HepG2 (cell line): ENCODE results near the gene RCOR1. TPM values are rescaled to one million over a fixed set of nuclear protein-coding genes. Genes with fewer than 3 reads are reported as not detected.

Source experiments
- ATAC-seq: fragments of 200-7000 bp; cut with Tn5 transposase; 3 replicates; pipeline ENCODE4 v1.9.1; 2020; ENCODE audit warnings: mild to moderate bottlenecking, moderate library complexity
- BruUV-seq: library from RNA; stranded (reverse); fragments of 400-500 nt; replicated peaks from 2 replicates; lab custom pipeline; 2021; lab: Mats Ljungman, UMichigan
- CTCF ChIA-PET: fragments of 300-600 bp; formaldehyde crosslinking; extraction: SDS; loops from one replicate; lab custom pipeline; 2021; ENCODE audit warnings: low total read pairs, inconsistent platforms, low intra/inter-chr PET ratio; lab: Yijun Ruan, JAX
- POLR2A ChIA-PET: fragments of 350-600 bp; sonication (Branson Sonifier 250); formaldehyde crosslinking; loops from one replicate; lab custom pipeline; 2020; ENCODE audit warnings: antibody characterized with exemption, inconsistent platforms; lab: Yijun Ruan, JAX
- DNase-seq: peaks from one replicate; pipeline ENCODE4 v3.0.0-alpha.2; 2015; ENCODE audit warnings: low spot score
- FAIRE-seq: peaks from 3 replicates; lab custom pipeline; 2011; peaks lifted over from hg19 to GRCh38; lab: Jason Lieb, UNC
- H2AFZ ChIP-seq: one replicate; pipeline ENCODE4 v1.6.1; 2011; ENCODE audit warnings: low read length, inconsistent platforms
- H3K27ac ChIP-seq: fragments of 300-600 bp; 3 replicates; pipeline ENCODE4 v1.8.0; 2011; ENCODE audit warnings: mixed run types, mild to moderate bottlenecking, mixed read lengths, low read length, inconsistent platforms; ENCODE audit not compliant: insufficient read depth; ENCODE audit errors: extremely low read length
- H3K27me3 ChIP-seq, 2 experiments: fragments of 200-600 bp in 1 of 2; 2 replicates in 1 of 2; 3 replicates in 1 of 2; pipeline versions ENCODE4 v1.6.0 to v1.8.0; 2011; ENCODE audit warnings: low read length in 2 of 2, mild to moderate bottlenecking in 2 of 2, moderate library complexity in 2 of 2, inconsistent platforms in 1 of 2; ENCODE audit not compliant: insufficient read depth in 2 of 2, control insufficient read depth in 1 of 2
- H3K36me3 ChIP-seq, 2 experiments: fragments of 200-600 bp in 1 of 2; replicated peaks in 1 of 2; 2 replicates in 1 of 2; 3 replicates in 1 of 2; pipeline versions ENCODE4 v1.5.1 to v1.8.0; 2011; ENCODE audit warnings: low read length in 2 of 2, inconsistent platforms in 1 of 2; ENCODE audit not compliant: insufficient read depth in 2 of 2, control insufficient read depth in 1 of 2
- H3K4me1 ChIP-seq: 2 replicates; pipeline ENCODE4 v1.5.1; 2012; ENCODE audit warnings: low read length, inconsistent platforms; ENCODE audit not compliant: insufficient read depth
- H3K4me2 ChIP-seq: 2 replicates; pipeline ENCODE4 v1.6.0; 2011; ENCODE audit warnings: low read depth, low read length, inconsistent platforms
- H3K4me3 ChIP-seq, 3 experiments: fragments of 200-600 bp in 1 of 3; sonication (generic), shearing (Covaris generic) in 1 of 3; replicated peaks in 1 of 3; 2 replicates each; pipeline ENCODE4 v1.5.1; 2011 to 2016; ENCODE audit warnings: low read length in 3 of 3, inconsistent platforms in 2 of 3, low read depth in 2 of 3, mild to moderate bottlenecking in 2 of 3, control low read depth in 1 of 3, mixed read lengths in 1 of 3; ENCODE audit not compliant: insufficient read depth in 1 of 3
- H3K79me2 ChIP-seq: one replicate; pipeline ENCODE4 v1.6.1; 2011; ENCODE audit warnings: low read length, inconsistent platforms; ENCODE audit not compliant: insufficient read depth
- H3K9ac ChIP-seq: 2 replicates; pipeline ENCODE4 v1.6.0; 2011; ENCODE audit warnings: mild to moderate bottlenecking, low read depth, low read length, inconsistent platforms; ENCODE audit not compliant: insufficient read depth
- H3K9me3 ChIP-seq: 2 replicates; pipeline ENCODE4 v1.5.1; 2012; ENCODE audit warnings: mild to moderate bottlenecking, low read length
- H4K20me1 ChIP-seq: 2 replicates; pipeline ENCODE4 v1.6.0; 2011; ENCODE audit warnings: inconsistent platforms, mild to moderate bottlenecking, low read length, moderate library complexity; ENCODE audit not compliant: insufficient read depth
- EP300 ChIP-seq, 3 experiments: sonication (generic) in 1 of 3; formaldehyde crosslinking in 1 of 3; IDR thresholded peaks; 2 replicates each; pipeline versions ENCODE4 v1.5.1 to v1.6.1; 2011 to 2020; ENCODE audit warnings: low read depth in 2 of 3, low read length in 2 of 3, borderline replicate concordance in 1 of 3, improper control_type of control experiment in 1 of 3, mild to moderate bottlenecking in 1 of 3, missing genetic modification reagents in 1 of 3, moderate library complexity in 1 of 3
- GMEB1 ChIP-seq: sonication (generic); formaldehyde crosslinking; IDR thresholded peaks from 2 replicates; pipeline ENCODE4 v1.5.1; 2020; ENCODE audit warnings: missing genetic modification reagents, mild to moderate bottlenecking, borderline replicate concordance
- MAFG ChIP-seq: sonication (generic); formaldehyde crosslinking; IDR thresholded peaks from 2 replicates; pipeline ENCODE4 v1.5.1; 2020; ENCODE audit warnings: mild to moderate bottlenecking, missing genetic modification reagents
- MBNL3 ChIP-seq: fragments of 250-450 bp; sonication (Bioruptor Pico); conservative IDR thresholded peaks from 2 replicates; pipeline ENCODE4 v1.8.0; 2022; ENCODE audit warnings: mild to moderate bottlenecking, inconsistent platforms
- MZF1 ChIP-seq: sonication (generic); formaldehyde crosslinking; IDR thresholded peaks from 2 replicates; pipeline ENCODE4 v1.8.1; 2023; ENCODE audit warnings: mild to moderate bottlenecking, missing genetic modification reagents, borderline replicate concordance
- NFE2L2 ChIP-seq: fragments of 150-350 bp; IDR thresholded peaks from 2 replicates; pipeline ENCODE4 v1.6.1; 2014; ENCODE audit warnings: low read length
- NKX3-1 ChIP-seq: sonication (generic); formaldehyde crosslinking; IDR thresholded peaks from 2 replicates; pipeline ENCODE4 v1.5.0; 2020; ENCODE audit warnings: missing genetic modification reagents
- SMAD1 ChIP-seq: sonication (generic); formaldehyde crosslinking; IDR thresholded peaks from 2 replicates; pipeline ENCODE4 v1.4.0; 2020; ENCODE audit warnings: missing genetic modification reagents, low read depth, mild to moderate bottlenecking, borderline replicate concordance
- ZBTB1 ChIP-seq: sonication (generic); formaldehyde crosslinking; IDR thresholded peaks from 2 replicates; pipeline ENCODE4 v1.4.0; 2020; ENCODE audit warnings: missing genetic modification reagents, borderline replicate concordance
- ZFP1 ChIP-seq: IDR thresholded peaks from 2 replicates; pipeline ENCODE4 v1.6.1; 2016
- ZNF292 ChIP-seq: sonication (generic); formaldehyde crosslinking; IDR thresholded peaks from 2 replicates; pipeline ENCODE4 v1.8.1; 2022; ENCODE audit warnings: mild to moderate bottlenecking, low read depth, missing genetic modification reagents, borderline replicate concordance
- ZNF337 ChIP-seq: sonication (generic); formaldehyde crosslinking; IDR thresholded peaks from 2 replicates; pipeline ENCODE4 v1.5.1; 2020; ENCODE audit warnings: missing genetic modification reagents, low read depth, mild to moderate bottlenecking, borderline replicate concordance
- ZNF547 ChIP-seq: sonication (generic); formaldehyde crosslinking; IDR thresholded peaks from 2 replicates; pipeline ENCODE4 v1.5.1; 2020; ENCODE audit warnings: mild to moderate bottlenecking, missing genetic modification reagents
- ZNF674 ChIP-seq: sonication (generic); formaldehyde crosslinking; IDR thresholded peaks from 2 replicates; pipeline ENCODE4 v1.5.0; 2020; ENCODE audit warnings: low read depth, mild to moderate bottlenecking, missing genetic modification reagents
- WGBS: methylation state at CpG from one replicate; pipeline ENCODE4 v1.1.6; 2017; ENCODE audit warnings: low lambda C conversion rate; 5-methylcytosine and 5-hydroxymethylcytosine counted together
- in situ Hi-C: cut with HindIII; loops from 2 replicates; pipeline ENCODE4 v1.10.0; 2017; ENCODE audit warnings: low pct_unique_long_range_greater_than_20kb; ENCODE audit not compliant: extremely low pct_ligation_motif_present
- intact Hi-C: fragments of 100-400 bp; cut with micrococcal nuclease; formaldehyde crosslinking; loops from one replicate; pipeline ENCODE4 v1.10.0; 2022; ENCODE audit not compliant: unreplicated experiment
- polyA plus RNA-seq, 8 experiments: library from polyadenylated mRNA; depleted of rRNA in 3 of 8; stranded (reverse) in 7 of 8; unstranded in 1 of 8; fragments of >200 nt; fragmentation: Illumina TruSeq in 4 of 8; extraction: Trizol in 4 of 8; gene quantifications; 2 replicates each; pipeline versions ENCODE4 v1.2.1 to v1.2.3, GENCODE V29; 2011 to 2016; ENCODE audit warnings: low read depth in 4 of 8, missing spikeins in 1 of 8, mixed read lengths in 1 of 8; ENCODE audit not compliant: insufficient read depth in 1 of 8
- total RNA-seq, 5 experiments: library from RNA; depleted of rRNA; stranded (reverse); fragments of >200 nt; fragmentation: Illumina TruSeq; extraction: Trizol; gene quantifications; 2 replicates each; pipeline ENCODE4 v1.2.3, GENCODE V29; 2016; ENCODE audit warnings: low read depth in 1 of 5
- TF ChIP-seq, protein P1 (sequence below): sonication (generic); formaldehyde crosslinking; IDR thresholded peaks from 2 replicates; pipeline ENCODE4 v1.4.0; 2020; ENCODE audit warnings: mild to moderate bottlenecking, missing genetic modification reagents

Gene RCOR1
- total and polyA plus RNA-seq, 2 of the 13 experiments (the other 11 are each of a cell fraction or from before 2014, with no cell fraction given), result 10.2 to 11.1 TPM

DNA sequence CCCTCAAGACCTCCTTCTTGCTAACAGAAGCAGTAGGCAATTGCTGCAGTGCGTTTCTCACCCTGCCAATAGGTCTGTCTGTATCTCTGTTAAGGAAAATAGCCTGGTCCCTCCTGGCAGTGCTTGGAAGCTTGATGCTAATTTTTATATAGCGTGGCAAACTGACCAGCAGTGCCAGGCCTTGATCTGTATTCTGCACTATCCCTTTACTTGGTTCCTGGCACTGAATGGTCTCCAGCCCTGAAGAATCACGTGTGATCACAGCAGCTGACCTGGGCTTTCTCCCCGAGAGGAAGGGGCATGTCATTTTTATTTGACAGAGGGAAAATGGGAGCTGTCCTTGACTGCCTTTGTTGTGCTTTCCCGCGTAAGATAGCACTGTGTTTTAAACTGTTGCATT is 136.1 kb downstream of the RCOR1 start:
- no TSS peak for BruUV-seq
- TF ChIP-seq EP300 (IDR thresholded peaks at IDR 0.05; ENCODE audit: low read depth in 2 of 2, low read length in 2 of 2), result no peak
- TF ChIP-seq EP300 (CRISPR knock-in tag; IDR thresholded peaks at IDR 0.05; ENCODE audit: borderline replicate concordance), result no peak
- TF ChIP-seq ZNF674 (CRISPR knock-in tag), result no peak
- no peak for TF ChIP-seq ZBTB1
- no peak for TF ChIP-seq ZFP1 (CRISPR knock-in tag)
- TF ChIP-seq, protein P1, sequence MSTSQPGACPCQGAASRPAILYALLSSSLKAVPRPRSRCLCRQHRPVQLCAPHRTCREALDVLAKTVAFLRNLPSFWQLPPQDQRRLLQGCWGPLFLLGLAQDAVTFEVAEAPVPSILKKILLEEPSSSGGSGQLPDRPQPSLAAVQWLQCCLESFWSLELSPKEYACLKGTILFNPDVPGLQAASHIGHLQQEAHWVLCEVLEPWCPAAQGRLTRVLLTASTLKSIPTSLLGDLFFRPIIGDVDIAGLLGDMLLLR (CRISPR knock-in tag), result no peak
- no peak for TF ChIP-seq NFE2L2
- TF ChIP-seq MBNL3 (CRISPR knock-in tag), result no peak
- TF ChIP-seq NKX3-1 (CRISPR knock-in tag), result no peak
- TF ChIP-seq SMAD1, result no peak
- no peak for TF ChIP-seq ZNF337 (CRISPR knock-in tag)
- no peak for TF ChIP-seq ZNF547 (CRISPR knock-in tag)
- no peak for TF ChIP-seq MZF1 (CRISPR knock-in tag)
- no peak for TF ChIP-seq ZNF292 (CRISPR knock-in tag)
- no peak for TF ChIP-seq MAFG (CRISPR knock-in tag)
- TF ChIP-seq GMEB1 (CRISPR knock-in tag), result no peak
- TF ChIP-seq, all 625 proteins: peak for 0

More for the DNA sequence above, 136.1 kb downstream of the RCOR1 start:
- DNase-seq (no peak), ATAC-seq (no peak), FAIRE-seq (no peak)
- Histone ChIP-seq H3K27ac (no peak overlapping the region), H3K9me3 (no peaks in the 10 kb centered on the region), H3K79me2 (no peaks in the 10 kb centered on the region), H3K4me3 (no peak overlapping the region), H2AFZ (no peak overlapping the region), H3K36me3 (peaks cover 16 to 54% of the 10 kb centered on the region in 2 experiments), H3K9ac (no peak overlapping the region), H4K20me1 (peaks cover 3% of the 10 kb centered on the region; the same call in 1 of the 2 replicates), H3K4me2 (no peak overlapping the region), H3K4me1 (peaks cover 14% of the 10 kb centered on the region), H3K27me3 (no peaks in the 10 kb centered on the region)
- in situ Hi-C loops (no loop called here), intact Hi-C loops (loop anchor here (5.0 kb wide), 1 partner anchor 44 kb away; no protein-coding TSS in a partner anchor)
- ChIA-PET CTCF (no interaction called here), POLR2A (no interaction called here)
- 90% methylated on average over 6 of the region's 6 CpGs for WGBS
